GM06990 (cell line): Measurements from ENCODE around the gene PTPN4.

Source experiments
- DNase-seq: peaks from one replicate; pipeline ENCODE4 v3.0.0-alpha.2; 2011; ENCODE audit not compliant: insufficient read length; ENCODE audit errors: extremely low read depth
- H3K27me3 ChIP-seq: replicated peaks from 2 replicates; pipeline ENCODE4 v1.6.0; 2011; ENCODE audit warnings: low read length; ENCODE audit not compliant: control insufficient read depth, insufficient read depth
- H3K36me3 ChIP-seq: 2 replicates; pipeline ENCODE4 v1.5.1; 2011; ENCODE audit warnings: low read length; ENCODE audit not compliant: control insufficient read depth, insufficient read depth
- H3K4me3 ChIP-seq: replicated peaks from 2 replicates; pipeline ENCODE4 v1.5.1; 2011; ENCODE audit warnings: low read depth, mild to moderate bottlenecking, control low read depth, low read length
- TF ChIP-seq, protein P1 (sequence below): IDR thresholded peaks from 2 replicates; pipeline ENCODE4 v1.5.1; 2011; ENCODE audit warnings: low read length, control low read depth, mild to moderate bottlenecking, inconsistent platforms; ENCODE audit not compliant: insufficient read depth, poor library complexity, severe bottlenecking

The PTPN4 gene

DNA sequence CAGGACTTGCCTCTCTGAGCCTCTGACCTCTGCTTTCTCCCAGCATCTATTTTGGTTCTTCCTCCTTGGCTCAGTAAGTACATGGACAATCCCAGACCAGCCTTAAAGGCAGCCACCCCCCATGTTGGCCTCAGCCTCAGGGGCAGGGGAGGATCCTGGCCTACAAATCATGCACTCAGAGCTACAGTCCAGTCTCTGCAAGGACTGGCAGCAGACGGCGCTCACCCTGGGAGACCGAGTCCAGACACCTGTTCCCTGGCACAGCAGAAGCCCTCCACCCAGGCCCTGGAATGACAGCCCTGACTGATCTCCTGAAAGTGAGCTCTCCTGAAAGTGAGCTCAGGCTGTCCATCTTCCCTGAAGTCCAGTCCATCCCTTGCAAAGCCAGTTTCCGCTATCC is 25.7 kb upstream of the PTPN4 start:
- no peak for DNase-seq
- Histone ChIP-seq H3K27me3 (no peaks in the 10 kb centered on the region), H3K36me3 (no peaks in the 10 kb centered on the region), H3K4me3 (no peak overlapping the region)
- TF ChIP-seq, protein P1, sequence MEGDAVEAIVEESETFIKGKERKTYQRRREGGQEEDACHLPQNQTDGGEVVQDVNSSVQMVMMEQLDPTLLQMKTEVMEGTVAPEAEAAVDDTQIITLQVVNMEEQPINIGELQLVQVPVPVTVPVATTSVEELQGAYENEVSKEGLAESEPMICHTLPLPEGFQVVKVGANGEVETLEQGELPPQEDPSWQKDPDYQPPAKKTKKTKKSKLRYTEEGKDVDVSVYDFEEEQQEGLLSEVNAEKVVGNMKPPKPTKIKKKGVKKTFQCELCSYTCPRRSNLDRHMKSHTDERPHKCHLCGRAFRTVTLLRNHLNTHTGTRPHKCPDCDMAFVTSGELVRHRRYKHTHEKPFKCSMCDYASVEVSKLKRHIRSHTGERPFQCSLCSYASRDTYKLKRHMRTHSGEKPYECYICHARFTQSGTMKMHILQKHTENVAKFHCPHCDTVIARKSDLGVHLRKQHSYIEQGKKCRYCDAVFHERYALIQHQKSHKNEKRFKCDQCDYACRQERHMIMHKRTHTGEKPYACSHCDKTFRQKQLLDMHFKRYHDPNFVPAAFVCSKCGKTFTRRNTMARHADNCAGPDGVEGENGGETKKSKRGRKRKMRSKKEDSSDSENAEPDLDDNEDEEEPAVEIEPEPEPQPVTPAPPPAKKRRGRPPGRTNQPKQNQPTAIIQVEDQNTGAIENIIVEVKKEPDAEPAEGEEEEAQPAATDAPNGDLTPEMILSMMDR: no peak

GRCh38 chr2:119735565-119735964 is 24.2 kb upstream of the PTPN4 start:
- DNase-seq: no peak
- Histone ChIP-seq H3K27me3 (no peaks in the 10 kb centered on the region), H3K36me3 (no peaks in the 10 kb centered on the region), H3K4me3 (no peak overlapping the region)
- TF ChIP-seq, protein P1: no peak

- Histone ChIP-seq H3K27me3 (no peaks in the 10 kb centered on the region), H3K36me3 (no peaks in the 10 kb centered on the region), H3K4me3 (no peak overlapping the region)
- DNase-seq: no peak
- TF ChIP-seq, protein P1: no peak
Observed at GRCh38 chr2:119736021-119736420, 23.7 kb upstream of the PTPN4 start.

GRCh38 chr2:119739580-119740255 is 20.0 kb upstream of the PTPN4 start:
- Histone ChIP-seq H3K4me3 (no peak overlapping the region), H3K36me3 (no peaks in the 10 kb centered on the region), H3K27me3 (no peaks in the 10 kb centered on the region)
- TF ChIP-seq, protein P1: no peak
- no peak for DNase-seq

DNA sequence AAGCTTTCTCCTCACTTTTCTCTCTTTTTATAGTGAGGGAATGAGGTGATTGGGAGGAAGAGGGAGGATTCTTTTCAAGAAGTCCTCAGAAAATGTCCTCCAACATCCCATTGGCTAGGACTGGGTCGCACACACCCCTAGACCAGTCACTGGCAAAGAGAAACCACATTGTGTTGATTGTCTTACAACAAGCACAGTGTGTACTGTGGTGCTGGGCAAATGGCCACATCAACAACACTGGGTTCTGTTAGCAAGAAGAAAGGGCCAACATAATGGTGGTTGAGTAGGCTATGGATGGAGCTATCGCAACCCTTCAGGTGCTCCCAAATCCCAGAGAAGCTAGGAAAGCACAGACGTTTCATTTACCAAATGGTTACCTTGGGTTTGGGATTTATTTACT is 18.7 kb upstream of the PTPN4 start:
- no peaks in the 10 kb centered on the region for H3K27me3 ChIP-seq
- H3K36me3 ChIP-seq: no peaks in the 10 kb centered on the region
- TF ChIP-seq, protein P1: no peak
- DNase-seq: no peak
- no peak overlapping the region for H3K4me3 ChIP-seq

- TF ChIP-seq, protein P1: no peak
- no peak for DNase-seq
- Histone ChIP-seq H3K27me3 (no peaks in the 10 kb centered on the region), H3K4me3 (no peak overlapping the region), H3K36me3 (no peaks in the 10 kb centered on the region)
Observed at GRCh38 chr2:119741868-119742267, 17.9 kb upstream of the PTPN4 start.
